CD4-positive, alpha-beta memory T cell (primary cell): ENCODE results near the gene PLA2G2F. TPM values are rescaled to one million over a fixed set of nuclear protein-coding genes. Genes with fewer than 3 reads are reported as not detected.

Experiments
- CTCF ChIA-PET: fragments of 350-600 bp; sonication (Branson Sonifier 250); formaldehyde crosslinking; loops from one replicate; lab custom pipeline; 2021; ENCODE audit warnings: inconsistent platforms; ENCODE audit not compliant: partially characterized antibody; lab: Charles Lee
- POLR2A ChIA-PET: fragments of 350-600 bp; sonication (Branson Sonifier 250); formaldehyde crosslinking; loops from one replicate; lab custom pipeline; 2021; ENCODE audit not compliant: partially characterized antibody; lab: Charles Lee
- DNase-seq, 5 donors: peaks; one replicate each; pipeline versions ENCODE4 v3.0.0 to v3.0.0-alpha.2; 2020 to 2022; ENCODE audit warnings: mixed read lengths in 1 of 5
- H3K27ac ChIP-seq: one replicate; pipeline ENCODE4 v1.7.0; 2013; ENCODE audit warnings: low read depth, low read length
- H3K27me3 ChIP-seq: 2 replicates; pipeline ENCODE4 v1.7.0; 2013; ENCODE audit warnings: mild to moderate bottlenecking, low read length, moderate library complexity; ENCODE audit not compliant: insufficient read depth
- H3K36me3 ChIP-seq: 2 replicates; pipeline ENCODE4 v1.7.0; 2013; ENCODE audit warnings: mild to moderate bottlenecking, low read length, moderate library complexity; ENCODE audit not compliant: insufficient read depth
- H3K4me1 ChIP-seq: 2 replicates; pipeline ENCODE4 v1.7.0; 2013; ENCODE audit warnings: mild to moderate bottlenecking, low read length, moderate library complexity; ENCODE audit not compliant: insufficient read depth
- H3K4me3 ChIP-seq, 2 donors: one replicate each; pipeline ENCODE4 v1.7.0; 2013; ENCODE audit warnings: low read length in 2 of 2, mild to moderate bottlenecking in 1 of 2
- H3K9me3 ChIP-seq, 2 donors: one replicate each; pipeline ENCODE4 v1.7.0; 2013; ENCODE audit warnings: low read length in 2 of 2, control low read depth in 1 of 2; ENCODE audit not compliant: control insufficient read depth in 1 of 2
- H3K27ac Mint-ChIP-seq, 7 donors: one replicate each; pipeline ENCODE4 v1.8.0; 2020 to 2021; ENCODE audit warnings: mixed read lengths in 7 of 7, mild to moderate bottlenecking in 6 of 7, inconsistent platforms in 3 of 7, moderate library complexity in 3 of 7
- H3K27me3 Mint-ChIP-seq, 2 donors: one replicate each; pipeline ENCODE4 v1.8.0; 2020 to 2021; ENCODE audit warnings: mixed read lengths in 2 of 2
- H3K36me3 Mint-ChIP-seq, 2 donors: one replicate each; pipeline ENCODE4 v1.8.0; 2020 to 2021; ENCODE audit warnings: mixed read lengths in 2 of 2, inconsistent platforms in 1 of 2, mild to moderate bottlenecking in 1 of 2
- H3K4me1 Mint-ChIP-seq, 4 donors: one replicate each; pipeline ENCODE4 v1.8.0; 2020 to 2021; ENCODE audit warnings: mixed read lengths in 4 of 4, mild to moderate bottlenecking in 1 of 4
- H3K4me3 Mint-ChIP-seq, 8 donors: one replicate each; pipeline ENCODE4 v1.8.0; 2020 to 2021; ENCODE audit warnings: mixed read lengths in 8 of 8, mild to moderate bottlenecking in 7 of 8, moderate library complexity in 6 of 8, inconsistent platforms in 3 of 8
- H3K9me3 Mint-ChIP-seq, 8 donors: one replicate each; pipeline ENCODE4 v1.8.0; 2020 to 2021; ENCODE audit warnings: mixed read lengths in 8 of 8, mild to moderate bottlenecking in 5 of 8, inconsistent platforms in 3 of 8, moderate library complexity in 1 of 8
- intact Hi-C: fragments of 100-400 bp; cut with micrococcal nuclease; formaldehyde crosslinking; loops from one replicate; pipeline ENCODE4 v1.15.1; 2023
- polyA plus RNA-seq, 2 donors: library from polyadenylated mRNA; unstranded; fragments of 300-500 nt; fragmentation: Illumina TruSeq; gene quantifications; one replicate each; pipeline ENCODE4 v1.2.3, GENCODE V29; 2021
- total RNA-seq, 2 experiments: library from RNA; stranded (reverse); gene quantifications; one replicate each; pipeline ENCODE4 v1.2.3, GENCODE V29; 2021

Gene PLA2G2F
- total RNA-seq (not detected), polyA plus RNA-seq (not detected)

DNA sequence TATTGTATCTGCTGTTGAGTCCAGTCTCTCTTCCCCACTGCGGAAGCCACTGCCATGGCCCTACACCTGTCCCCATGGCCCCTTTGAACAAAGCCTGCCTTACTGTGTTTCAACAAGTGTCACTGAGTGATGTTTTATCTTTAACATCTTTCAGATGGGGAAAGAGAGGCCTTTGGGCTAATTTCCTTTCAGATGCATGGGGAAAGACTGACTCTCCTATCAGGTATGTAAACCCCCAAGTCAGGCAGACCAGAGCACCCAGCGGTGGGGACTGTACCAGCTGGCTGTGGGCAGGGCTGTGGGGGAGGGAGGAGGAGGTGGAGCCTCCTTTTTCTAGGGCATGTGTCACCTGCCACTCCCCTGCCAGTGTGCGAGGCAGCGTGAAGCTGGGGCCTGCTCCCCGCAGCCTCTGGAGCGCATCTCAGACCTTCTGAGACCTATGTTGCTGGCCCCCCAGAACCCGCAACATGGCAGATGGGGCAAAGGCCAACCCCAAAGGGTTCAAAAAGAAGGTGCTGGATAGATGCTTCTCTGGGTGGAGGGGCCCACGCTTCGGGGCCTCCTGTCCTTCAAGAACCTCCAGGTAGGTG is at the start of gene PLA2G2F:
Gene PLA2G2F (plus strand): TSS at position 363 of the 590 bp plus-strand sequence. CDS start 105 bp downstream, at position 468.
- H3K27ac Mint-ChIP-seq: no peak within 1 kb of the TSS
- no peaks in the 10 kb centered on the region for H3K4me1 ChIP-seq
- no peak within 1 kb of the TSS for H3K27ac ChIP-seq
- H3K9me3 Mint-ChIP-seq: peaks cover 0 to 2% (median 0%) of the 10 kb centered on the region in 8 donors
- no peaks in the 10 kb centered on the region for H3K4me1 Mint-ChIP-seq
- H3K9me3 ChIP-seq: no peaks in the 10 kb centered on the region
- no peak within 1 kb of the TSS for H3K4me3 ChIP-seq
- no peaks in the 10 kb centered on the region for H3K36me3 ChIP-seq
- no peaks in the 10 kb centered on the region for H3K36me3 Mint-ChIP-seq
- CTCF ChIA-PET: no interaction called here
- peaks cover 12 to 16% of the 10 kb centered on the region in 2 donors for H3K27me3 Mint-ChIP-seq
- intact Hi-C loops: no loop called here
- H3K27me3 ChIP-seq: no peaks in the 10 kb centered on the region
- no peak for DNase-seq
- POLR2A ChIA-PET: no interaction called here
- no peak within 1 kb of the TSS for H3K4me3 Mint-ChIP-seq

- intact Hi-C loops: no loop called here
- Mint-ChIP-seq H3K36me3 (no peaks in the 10 kb centered on the region), H3K9me3 (no peaks in the 10 kb centered on the region), H3K27me3 (peaks cover 5 to 15% of the 10 kb centered on the region in 2 donors), H3K4me3 (no peak overlapping the region), H3K27ac (no peak overlapping the region), H3K4me1 (no peaks in the 10 kb centered on the region)
- no peak overlapping the region for H3K27ac ChIP-seq
- no peak for DNase-seq
- H3K27me3 ChIP-seq: no peaks in the 10 kb centered on the region
- no peak overlapping the region for H3K4me3 ChIP-seq
- POLR2A ChIA-PET: no interaction called here
- no peaks in the 10 kb centered on the region for H3K9me3 ChIP-seq
- CTCF ChIA-PET: no interaction called here
- no peaks in the 10 kb centered on the region for H3K4me1 ChIP-seq
- no peaks in the 10 kb centered on the region for H3K36me3 ChIP-seq
Observed at GRCh38 chr1:20089328-20090077, 49.6 kb upstream of the PLA2G2F start.

DNA sequence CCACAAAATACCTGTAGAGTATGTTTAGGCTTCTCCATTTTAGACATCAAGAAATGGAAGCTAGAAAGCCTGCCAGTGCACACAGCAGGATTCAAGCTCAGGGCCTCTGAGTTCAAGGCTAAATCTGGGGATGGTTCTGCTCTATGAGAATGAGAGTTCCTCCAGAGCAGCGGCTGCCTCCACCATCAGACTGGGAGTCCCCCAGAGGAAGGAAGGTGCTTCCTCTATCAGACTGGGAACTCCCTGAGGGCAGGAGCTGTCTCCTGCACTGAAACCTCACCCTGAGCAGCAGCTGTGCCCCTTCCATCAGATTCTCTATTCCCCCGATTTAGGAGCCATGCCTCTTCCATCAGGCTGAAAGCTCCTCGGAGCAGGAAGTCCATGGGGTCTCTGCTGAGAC is 49.0 kb upstream of the PLA2G2F start:
- H3K4me1 Mint-ChIP-seq: no peaks in the 10 kb centered on the region
- peaks cover 5 to 16% of the 10 kb centered on the region in 2 donors for H3K27me3 Mint-ChIP-seq
- ChIA-PET CTCF (no interaction called here), POLR2A (no interaction called here)
- Histone ChIP-seq H3K4me3 (no peak overlapping the region), H3K27me3 (no peaks in the 10 kb centered on the region), H3K27ac (no peak overlapping the region), H3K4me1 (no peaks in the 10 kb centered on the region), H3K36me3 (no peaks in the 10 kb centered on the region), H3K9me3 (no peaks in the 10 kb centered on the region)
- H3K36me3 Mint-ChIP-seq: no peaks in the 10 kb centered on the region
- no peak for DNase-seq
- no peak overlapping the region for H3K27ac Mint-ChIP-seq
- H3K4me3 Mint-ChIP-seq: no peak overlapping the region
- H3K9me3 Mint-ChIP-seq: no peaks in the 10 kb centered on the region
- intact Hi-C loops: no loop called here

DNA sequence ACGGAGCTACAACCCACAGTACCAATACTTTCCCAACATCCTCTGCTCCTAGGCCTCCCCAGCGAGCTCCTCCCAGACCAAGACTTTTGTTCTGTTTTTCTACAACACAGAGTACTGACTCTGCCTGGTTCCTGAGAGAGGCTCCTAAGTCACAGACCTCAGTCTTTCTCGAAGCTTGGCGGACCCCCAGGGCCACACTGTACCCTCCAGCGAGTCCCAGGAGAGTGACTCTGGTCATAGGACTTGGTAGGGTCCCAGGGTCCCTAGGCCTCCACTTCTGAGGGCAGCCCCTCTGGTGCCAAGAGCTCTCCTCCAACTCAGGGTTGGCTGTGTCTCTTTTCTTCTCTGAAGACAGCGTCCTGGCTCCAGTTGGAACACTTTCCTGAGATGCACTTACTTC is 48.5 kb upstream of the PLA2G2F start:
- H3K27me3 ChIP-seq: no peaks in the 10 kb centered on the region
- no peak for DNase-seq
- H3K4me1 ChIP-seq: no peaks in the 10 kb centered on the region
- intact Hi-C loops: no loop called here
- POLR2A ChIA-PET: no interaction called here
- Mint-ChIP-seq H3K9me3 (no peaks in the 10 kb centered on the region), H3K36me3 (no peaks in the 10 kb centered on the region), H3K4me1 (no peaks in the 10 kb centered on the region), H3K27me3 (peaks cover 5 to 16% of the 10 kb centered on the region in 2 donors), H3K4me3 (no peak overlapping the region), H3K27ac (no peak overlapping the region)
- no peaks in the 10 kb centered on the region for H3K36me3 ChIP-seq
- no peaks in the 10 kb centered on the region for H3K9me3 ChIP-seq
- no peak overlapping the region for H3K4me3 ChIP-seq
- CTCF ChIA-PET: no interaction called here
- H3K27ac ChIP-seq: no peak overlapping the region

- Mint-ChIP-seq H3K27me3 (peaks cover 7 to 15% of the 10 kb centered on the region in 2 donors), H3K27ac (peak overlapping the region in 2 of 7 donors; percentile 12 to 69), H3K4me1 (no peaks in the 10 kb centered on the region), H3K4me3 (no peak overlapping the region), H3K9me3 (peaks cover 0 to 2% (median 0%) of the 10 kb centered on the region in 8 donors), H3K36me3 (no peaks in the 10 kb centered on the region)
- Histone ChIP-seq H3K9me3 (no peaks in the 10 kb centered on the region), H3K36me3 (no peaks in the 10 kb centered on the region), H3K4me1 (no peaks in the 10 kb centered on the region), H3K4me3 (no peak overlapping the region), H3K27me3 (no peaks in the 10 kb centered on the region), H3K27ac (no peak overlapping the region)
- DNase-seq: no peak
- intact Hi-C loops: no loop called here
- POLR2A ChIA-PET: no interaction called here
- CTCF ChIA-PET: no interaction called here
Observed at GRCh38 chr1:20093303-20093702, 45.8 kb upstream of the PLA2G2F start.

DNA sequence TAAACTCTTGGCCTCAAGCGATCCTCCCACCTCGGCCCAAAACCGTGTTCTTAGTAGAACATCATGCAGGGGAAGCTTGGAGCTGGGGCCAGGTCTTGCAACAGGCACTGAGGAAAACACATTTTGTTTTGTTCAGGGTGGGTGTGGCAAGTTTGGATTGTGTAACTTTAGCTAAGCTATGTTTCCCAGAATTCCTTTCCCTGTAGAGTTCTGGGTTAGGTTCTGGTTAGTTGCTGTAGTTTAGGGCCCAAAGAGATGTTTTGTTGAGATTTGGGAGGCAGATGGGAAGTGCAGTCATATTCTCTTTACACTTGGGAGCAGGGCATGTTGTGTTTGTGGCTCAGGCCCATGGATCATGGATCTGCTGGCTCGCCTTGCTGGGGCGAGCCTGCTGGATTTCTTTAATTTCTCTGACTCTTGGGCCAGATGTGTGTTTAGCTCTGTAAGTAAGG is 45.2 kb upstream of the PLA2G2F start:
- H3K4me1 Mint-ChIP-seq: no peaks in the 10 kb centered on the region
- POLR2A ChIA-PET: no interaction called here
- H3K9me3 ChIP-seq: no peaks in the 10 kb centered on the region
- H3K27me3 ChIP-seq: no peaks in the 10 kb centered on the region
- no peaks in the 10 kb centered on the region for H3K4me1 ChIP-seq
- no peak overlapping the region for H3K4me3 ChIP-seq
- H3K36me3 ChIP-seq: no peaks in the 10 kb centered on the region
- intact Hi-C loops: no loop called here
- no peaks in the 10 kb centered on the region for H3K36me3 Mint-ChIP-seq
- peaks cover 7 to 15% of the 10 kb centered on the region in 2 donors for H3K27me3 Mint-ChIP-seq
- no peak overlapping the region for H3K4me3 Mint-ChIP-seq
- no peak for DNase-seq
- no peak overlapping the region for H3K27ac ChIP-seq
- peaks cover 0 to 2% (median 0%) of the 10 kb centered on the region in 8 donors for H3K9me3 Mint-ChIP-seq
- H3K27ac Mint-ChIP-seq: no peak overlapping the region
- CTCF ChIA-PET: no interaction called here

GRCh38 chr1:20095564-20096434 is 43.3 kb upstream of the PLA2G2F start:
- Mint-ChIP-seq H3K36me3 (no peaks in the 10 kb centered on the region), H3K27ac (no peak overlapping the region), H3K9me3 (peaks cover 0 to 2% (median 0%) of the 10 kb centered on the region in 8 donors), H3K4me3 (no peak overlapping the region), H3K27me3 (peaks cover 7 to 14% of the 10 kb centered on the region in 2 donors), H3K4me1 (no peaks in the 10 kb centered on the region)
- Histone ChIP-seq H3K36me3 (no peaks in the 10 kb centered on the region), H3K9me3 (no peaks in the 10 kb centered on the region), H3K4me3 (no peak overlapping the region), H3K27ac (no peak overlapping the region), H3K27me3 (no peaks in the 10 kb centered on the region), H3K4me1 (no peaks in the 10 kb centered on the region)
- intact Hi-C loops: no loop called here
- ChIA-PET POLR2A (no interaction called here), CTCF (no interaction called here)
- no peak for DNase-seq
